GM19397 (cell line): ENCODE measurements around the gene TRMT10C.
"Not testable (repeated sequence)": the region's sequence is repeated elsewhere in the genome, so short reads cannot be mapped to it uniquely, and the experiment has no call there.

Source experiments
- ATAC-seq: cut with Tn5 transposase; IDR thresholded peaks from one replicate; pipeline ENCODE4 v1.9.1; 2021; ENCODE audit warnings: mild to moderate bottlenecking, moderate library complexity; ENCODE audit not compliant: unreplicated experiment

Gene TRMT10C

DNA sequence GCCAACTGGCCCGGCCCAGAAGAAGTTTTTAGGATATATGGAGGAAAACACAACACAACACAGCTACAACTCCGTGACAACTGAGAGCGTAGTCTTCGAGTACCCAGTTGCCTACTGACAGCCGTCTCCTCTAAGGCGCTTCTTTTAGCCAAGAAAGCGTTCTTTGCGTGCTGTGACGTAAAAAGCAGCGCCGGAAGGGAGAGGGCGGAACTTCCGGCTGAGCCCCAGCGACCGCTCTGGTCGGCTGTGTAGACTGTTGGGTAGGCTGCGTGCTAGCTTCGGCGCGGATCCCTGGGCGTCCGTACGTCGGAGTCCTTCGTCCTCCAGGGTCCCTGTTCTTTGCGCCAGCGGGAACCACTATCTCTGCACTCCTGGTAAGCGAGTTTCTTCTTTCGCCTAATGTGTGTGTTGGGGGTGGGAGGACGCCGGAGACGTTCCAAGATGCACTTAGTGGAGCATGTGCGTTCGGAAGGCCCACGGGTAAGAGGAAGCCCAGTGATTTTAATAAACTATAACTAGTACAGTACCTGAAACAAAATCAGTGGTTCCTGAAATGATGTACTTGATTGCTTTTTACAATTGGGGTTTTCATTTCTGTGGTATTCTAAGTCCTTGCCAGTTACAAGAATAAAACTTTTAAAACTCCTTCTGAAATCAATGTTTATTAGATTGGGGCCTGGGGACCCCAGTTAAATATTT, at the start of gene TRMT10C:
TSS of gene TRMT10C (plus strand) at position 239 of the 699 bp plus-strand sequence. CDS start 2,914 bp downstream, outside the sequence.
- peak; percentile 100 for ATAC-seq

DNA sequence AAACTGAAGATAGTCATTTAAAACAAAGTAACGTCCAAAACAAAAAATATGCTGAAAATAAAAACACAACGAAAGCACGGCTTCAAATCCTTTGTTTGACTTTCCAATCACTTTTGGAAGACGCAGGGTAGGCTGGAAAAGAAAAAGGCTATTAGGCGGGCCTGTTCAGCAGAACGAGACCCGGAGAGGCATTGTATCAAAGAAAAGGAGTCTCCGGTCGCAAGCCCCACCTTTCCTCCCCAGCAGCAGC, 49.3 kb upstream of the TRMT10C start:
- no peak for ATAC-seq

DNA sequence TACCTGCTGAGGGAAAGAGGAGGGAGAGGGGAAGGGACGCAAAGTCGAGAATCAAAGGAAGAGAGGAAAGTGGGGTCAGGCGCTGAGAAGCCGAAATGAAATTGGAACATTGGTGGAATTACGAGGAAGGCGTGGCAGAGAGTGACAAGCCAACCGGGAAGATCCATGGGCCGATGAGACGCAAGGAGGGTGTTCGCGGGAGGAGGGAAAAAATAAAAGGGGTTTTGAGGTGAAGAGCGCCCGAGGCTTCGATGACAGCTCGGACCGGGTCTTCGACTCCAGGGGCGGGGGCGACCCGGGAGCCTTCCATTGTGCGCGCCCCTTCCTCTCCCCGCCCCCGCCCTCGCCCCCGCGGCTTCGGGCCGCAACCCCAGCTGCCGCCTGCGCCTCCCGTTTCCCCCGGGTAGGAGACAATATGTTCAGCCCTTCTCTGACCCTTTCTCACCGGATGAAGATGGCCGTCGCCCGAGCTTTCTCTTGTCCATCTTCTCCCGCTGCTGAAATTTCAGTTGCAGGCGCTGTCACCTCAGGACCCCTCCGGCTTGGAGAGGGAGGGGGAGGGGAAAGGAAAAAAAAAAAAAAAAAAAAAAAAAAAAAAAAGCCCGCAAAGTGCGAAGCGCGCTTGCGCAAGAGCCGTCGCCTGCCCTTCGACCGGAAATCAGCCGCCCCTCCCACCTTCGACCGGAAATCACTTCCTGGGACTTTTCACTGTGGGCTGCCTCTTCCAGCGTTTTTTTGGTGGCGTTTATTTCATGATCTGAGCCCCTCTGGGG, 48.8 kb upstream of the TRMT10C start, which contains the start of gene SENP7:
TSS of gene SENP7 (minus strand) at position 567 of the 773 bp plus-strand sequence. CDS start at position 485, 82 bp downstream.
- no peak for ATAC-seq

- ATAC-seq: no peak
Observed at GRCh38 chr3:101513419-101513986, 48.2 kb upstream of the TRMT10C start.

DNA sequence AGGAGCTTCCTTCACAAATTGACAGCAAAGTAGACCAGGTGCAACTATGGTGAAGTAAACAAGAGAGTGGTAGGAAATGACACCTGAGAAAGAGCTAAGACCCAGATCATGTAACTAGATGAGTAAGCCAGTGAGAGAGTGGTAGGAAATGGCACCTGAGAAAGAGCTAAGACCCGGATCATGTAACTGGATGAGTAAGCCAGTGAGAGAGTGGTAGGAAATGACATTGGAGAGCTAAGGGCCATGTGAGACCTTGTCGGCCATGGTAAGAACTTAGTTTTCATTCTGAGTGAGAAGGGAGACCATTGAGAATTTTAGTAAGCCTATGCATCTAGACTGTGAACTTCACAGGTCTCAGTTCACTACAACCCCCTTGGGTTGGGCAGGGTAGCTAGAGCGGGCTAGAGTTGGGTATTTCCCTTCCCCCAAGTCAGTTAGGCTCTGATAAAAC, 43.2 kb upstream of the TRMT10C start:
- ATAC-seq: peak; percentile 97

DNA sequence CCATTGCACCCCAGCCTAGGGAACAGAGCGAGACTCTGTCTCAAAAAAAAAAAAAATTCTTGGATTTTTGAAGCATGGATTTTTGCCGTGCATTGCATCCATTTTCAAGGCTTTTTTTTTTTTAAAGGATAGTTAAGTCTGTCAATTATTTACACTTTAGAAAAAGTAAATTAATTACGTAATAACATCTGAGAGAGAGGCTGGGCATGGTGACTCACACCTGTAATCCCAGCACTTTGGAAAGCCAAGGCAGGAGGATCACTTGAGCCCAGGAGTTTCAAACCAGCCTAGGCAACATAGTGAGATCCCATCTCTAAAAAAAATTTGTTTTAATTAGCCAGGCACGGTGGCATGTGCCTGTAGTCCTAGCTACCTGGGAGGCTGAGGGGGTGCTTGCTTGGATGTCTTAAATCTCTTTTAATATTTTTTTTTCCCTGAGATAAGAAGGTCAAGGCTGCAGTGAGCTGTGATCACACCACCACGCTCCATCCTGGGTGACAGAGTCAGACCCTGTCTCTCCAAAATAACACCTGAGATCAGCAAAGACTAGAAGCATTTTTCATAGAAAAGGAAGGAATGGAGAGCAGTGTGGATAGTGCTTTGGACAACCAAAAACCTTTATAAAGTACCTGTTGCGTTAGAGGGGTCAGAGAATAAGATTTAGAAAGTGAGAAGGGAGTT, 41.8 kb upstream of the TRMT10C start:
- no peak for ATAC-seq

GRCh38 chr3:101521211-101521701, 40.4 kb upstream of the TRMT10C start:
- ATAC-seq: no peak

DNA sequence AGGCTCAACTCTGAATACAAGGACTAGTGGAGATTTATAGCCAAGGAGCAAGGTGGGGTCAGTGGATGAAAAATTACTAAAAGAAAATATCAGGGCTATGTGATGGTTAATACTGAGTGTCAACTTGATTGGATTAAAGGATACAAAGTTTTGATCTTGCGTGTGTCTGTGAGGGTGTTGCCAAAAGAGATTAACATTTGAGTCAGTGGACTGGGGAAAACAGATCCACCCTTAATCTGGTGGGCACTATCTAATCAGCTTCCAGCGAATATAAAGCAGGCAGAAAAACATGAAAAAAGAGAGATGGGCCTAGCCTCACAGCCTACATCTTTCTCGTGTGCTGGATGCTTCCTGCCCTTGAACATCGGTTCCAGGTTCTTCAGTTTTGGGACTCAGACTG, 34.2 kb upstream of the TRMT10C start:
- ATAC-seq: no peak

GRCh38 chr3:101527906-101528305, 33.8 kb upstream of the TRMT10C start:
- ATAC-seq: no peak

- ATAC-seq: no peak
Observed at GRCh38 chr3:101529816-101530685, 31.6 kb upstream of the TRMT10C start.

- ATAC-seq: no peak
Observed at GRCh38 chr3:101530686-101531047, 31.0 kb upstream of the TRMT10C start.

DNA sequence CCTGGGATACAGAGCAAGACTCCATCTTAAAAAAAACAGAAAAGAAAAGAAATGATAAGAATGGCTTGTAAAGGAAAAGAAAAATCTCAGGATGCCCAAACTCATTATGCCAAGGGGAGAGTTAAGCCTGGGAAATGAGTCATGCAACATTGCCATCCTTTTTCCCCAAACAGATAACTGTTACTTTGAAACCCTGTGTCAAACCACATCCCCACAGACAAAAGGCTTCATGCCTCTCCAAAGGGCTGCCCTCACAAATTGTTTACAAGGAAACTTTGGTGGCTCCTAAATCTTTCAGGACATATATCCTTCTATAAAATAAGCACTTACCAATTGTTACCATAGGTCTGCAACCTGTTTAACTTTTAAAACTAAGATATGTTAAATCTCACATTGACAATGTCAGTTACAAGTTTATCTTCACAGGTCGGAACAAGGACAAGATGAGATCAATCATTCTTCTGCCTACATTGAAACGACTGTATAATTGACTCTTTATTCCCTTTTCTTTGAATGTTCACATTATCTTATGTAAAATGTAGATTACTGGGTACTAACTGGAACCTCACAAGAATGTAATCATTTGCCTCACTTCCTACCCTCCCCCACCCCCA, 30.1 kb upstream of the TRMT10C start:
- no peak for ATAC-seq

DNA sequence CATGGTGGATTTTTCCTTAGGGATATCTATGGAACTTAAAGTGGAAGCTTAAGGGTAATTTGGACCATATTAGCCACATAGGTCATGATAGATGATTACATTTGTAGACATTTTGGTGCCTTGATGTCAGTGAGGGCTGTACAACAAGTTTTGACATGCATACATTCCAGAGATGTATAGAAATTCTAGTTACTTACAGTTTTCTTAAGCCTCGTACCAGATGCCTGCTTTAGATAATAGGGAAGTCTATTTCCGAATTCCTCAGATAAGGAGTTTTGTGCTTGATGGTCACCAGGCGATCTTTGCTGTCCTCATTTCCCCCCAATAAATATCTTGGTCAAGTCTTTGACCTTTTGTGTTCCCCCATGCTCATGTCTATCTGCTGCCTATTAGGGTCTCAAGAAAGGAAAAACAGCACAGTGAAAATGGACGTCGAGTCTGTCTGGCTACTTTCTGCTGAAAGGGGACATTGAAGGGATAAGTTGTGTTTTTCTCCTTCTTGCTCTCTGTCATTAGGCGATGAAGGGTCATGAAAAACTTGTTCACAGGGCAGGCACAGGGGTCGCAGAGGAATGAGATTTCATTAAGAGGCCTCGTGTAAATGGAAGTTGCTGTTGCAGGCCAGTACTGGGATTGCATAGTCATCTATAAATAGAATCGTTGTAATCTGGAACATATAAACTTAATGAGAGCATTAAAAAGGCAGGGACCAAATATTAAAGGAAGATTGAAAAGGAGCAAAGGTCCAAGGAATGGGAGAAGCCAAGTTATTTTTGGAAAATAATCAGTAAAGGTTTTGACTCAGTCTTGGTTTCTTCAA, 28.7 kb upstream of the TRMT10C start:
- no peak for ATAC-seq

- no peak for ATAC-seq
Observed at GRCh38 chr3:101533603-101533968, 28.1 kb upstream of the TRMT10C start.

- no peak for ATAC-seq
Observed at GRCh38 chr3:101535221-101535620, 26.4 kb upstream of the TRMT10C start.

DNA sequence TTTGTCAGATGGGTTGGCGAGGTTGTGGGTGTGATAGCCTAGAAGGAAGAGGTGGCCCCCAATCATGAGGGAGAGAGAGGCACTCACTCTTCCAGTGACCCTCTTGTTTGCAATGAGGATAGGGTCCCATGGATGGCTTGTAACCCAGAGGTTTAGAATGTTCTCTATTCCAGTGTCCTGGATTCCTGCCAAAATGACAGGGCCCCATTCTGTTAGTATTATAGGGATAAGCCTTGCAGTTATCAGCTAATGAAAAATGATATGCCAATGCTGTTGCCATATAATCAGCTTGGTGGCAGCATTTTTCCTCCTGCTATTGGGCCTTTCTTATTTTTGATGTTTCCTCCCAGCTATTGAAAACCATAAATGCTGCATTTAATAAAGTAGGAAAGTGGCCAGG, 25.4 kb upstream of the TRMT10C start:
- ATAC-seq: no peak

- ATAC-seq: not testable (repeated sequence)
Observed at GRCh38 chr3:101536955-101537354, 24.7 kb upstream of the TRMT10C start.

DNA sequence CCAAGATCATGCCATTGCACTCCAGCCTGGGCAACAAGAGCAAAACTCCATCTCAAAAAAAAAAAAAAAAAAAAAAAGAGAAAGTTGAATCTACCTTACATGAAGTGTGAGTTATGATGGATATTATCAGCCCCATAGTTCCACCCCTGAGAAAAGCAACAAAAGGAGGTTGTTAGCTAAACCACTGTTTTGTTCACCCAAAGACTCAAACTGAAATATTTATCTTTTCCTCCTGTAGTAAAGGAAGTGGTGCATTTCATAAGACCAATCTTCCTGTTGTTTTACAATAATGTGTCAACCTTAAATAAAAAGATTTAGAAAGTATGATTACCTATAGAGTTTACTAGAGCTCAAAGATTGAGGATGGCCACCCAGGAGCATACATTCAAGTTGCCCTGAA, 18.7 kb upstream of the TRMT10C start:
- no peak for ATAC-seq

- no peak for ATAC-seq
Observed at GRCh38 chr3:101544161-101544850, 17.4 kb upstream of the TRMT10C start.
